HK-2 (cell line): ENCODE measurements around the gene DIRAS1.

Experiments
- DNase-seq: peaks from one replicate; pipeline ENCODE4 v3.0.0-alpha.2; 2018; ENCODE audit not compliant: unreplicated experiment

DIRAS1 gene

GRCh38 chr19:2755448-2755705 is 34.2 kb upstream of the DIRAS1 start:
- no peak for DNase-seq

- DNase-seq, result no peak
These were observed 33.7 kb upstream of the DIRAS1 start for GRCh38 chr19:2754659-2755447.

DNA sequence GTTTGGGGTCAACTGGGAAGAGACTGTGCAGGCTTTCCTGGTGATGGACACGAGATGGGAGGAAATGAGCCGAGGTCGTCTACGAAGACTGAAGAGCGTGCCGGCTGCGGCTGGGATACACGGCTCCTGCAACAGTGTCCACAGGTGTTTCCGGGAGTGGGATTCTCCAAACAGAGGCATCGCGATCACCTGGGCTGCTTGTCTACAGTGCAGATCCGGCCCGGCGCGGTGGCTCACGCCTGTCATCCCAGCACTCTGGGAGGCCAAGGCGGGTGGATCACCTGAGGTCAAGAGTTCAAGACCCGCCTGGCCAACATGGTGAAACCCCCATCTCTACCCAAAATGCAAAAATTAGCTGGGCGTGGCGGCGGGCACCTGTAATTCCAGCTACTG is 30.3 kb upstream of the DIRAS1 start:
- no peak for DNase-seq

- DNase-seq, result no peak
These were observed 29.8 kb upstream of the DIRAS1 start for GRCh38 chr19:2750808-2751437.

DNA sequence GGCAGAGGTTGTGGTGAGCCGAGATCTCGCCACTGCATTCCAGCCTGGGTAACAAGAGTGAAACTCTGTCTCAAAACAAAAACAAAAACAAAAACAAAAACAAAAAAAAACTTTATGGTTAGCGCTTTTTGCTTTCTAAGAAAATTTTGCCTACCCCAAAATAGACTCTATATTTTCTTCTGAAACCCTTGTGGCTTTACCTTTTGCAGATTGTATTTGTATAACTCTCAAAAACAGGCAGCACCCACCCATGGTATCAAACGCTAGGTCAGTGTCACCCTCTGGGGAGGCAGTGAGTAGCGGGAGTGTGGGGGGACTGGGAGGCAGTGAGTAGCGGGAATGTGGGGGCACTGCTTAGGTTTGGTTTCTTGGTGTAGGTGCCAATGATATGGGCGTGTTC is 26.2 kb upstream of the DIRAS1 start:
- no peak for DNase-seq

DNA sequence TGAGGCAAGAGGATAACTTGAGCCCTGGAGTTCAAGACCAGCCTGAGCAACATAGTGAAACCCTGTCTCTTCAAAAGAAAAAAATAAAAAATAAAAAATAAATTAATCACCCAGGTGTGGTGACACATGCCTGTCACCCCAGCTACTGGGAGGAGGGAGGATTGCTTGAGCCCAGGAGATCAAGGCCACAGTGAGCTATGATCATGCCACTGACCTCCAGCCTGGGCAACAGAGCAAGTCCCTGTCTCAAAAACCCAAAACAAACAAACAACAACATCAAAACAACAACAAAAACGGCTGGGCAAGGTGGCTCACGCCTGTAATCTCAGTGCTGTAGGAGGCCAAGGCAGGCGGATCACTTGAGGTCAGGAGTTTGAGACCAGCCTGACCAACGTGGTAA is 22.9 kb upstream of the DIRAS1 start:
- DNase-seq, result no peak

DNA sequence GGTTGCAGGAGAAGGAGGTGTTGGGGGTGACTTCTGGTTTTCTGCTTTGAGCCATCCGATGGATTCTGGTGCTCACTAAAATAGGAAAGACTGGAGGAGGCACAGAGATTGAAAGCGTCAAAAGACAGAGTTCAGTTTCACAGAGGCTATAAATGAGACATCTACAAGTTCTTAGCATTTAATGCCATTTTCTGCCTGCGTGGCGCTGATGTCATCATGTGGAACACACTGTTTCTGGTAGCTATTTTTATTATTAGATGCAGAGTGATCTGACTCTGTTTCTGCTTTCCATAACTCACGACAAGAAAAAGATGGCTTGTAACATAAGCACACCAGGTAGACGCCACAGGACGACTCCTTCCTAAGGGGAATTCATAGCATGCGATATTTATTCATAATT is 21.9 kb upstream of the DIRAS1 start:
- DNase-seq, result no peak

DNA sequence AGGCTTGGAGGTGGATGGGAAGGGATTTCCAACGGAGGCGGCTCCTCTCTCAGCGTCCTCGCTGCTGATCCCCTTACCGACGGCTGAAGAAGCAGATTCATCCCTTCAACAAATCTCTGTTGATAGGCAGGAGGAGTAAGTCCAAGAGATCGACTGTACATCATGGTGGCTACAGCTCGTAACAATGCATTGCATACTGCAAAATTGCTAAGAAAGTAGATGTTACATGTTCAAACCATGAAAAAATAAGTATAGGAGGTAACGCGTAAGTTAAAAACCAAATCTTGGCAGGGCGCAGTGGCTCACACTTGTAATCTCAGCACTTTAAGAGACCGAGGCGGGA is 19.1 kb upstream of the DIRAS1 start:
- DNase-seq, result no peak

GRCh38 chr19:2739602-2740313 is 18.6 kb upstream of the DIRAS1 start, which contains the start of gene SLC39A3:
Gene SLC39A3, minus strand, starts transcription at chr19:2740017. Its CDS starts 2,760 bp downstream, at chr19:2737257.
- DNase-seq, result peak; percentile 100

- no peak for DNase-seq
These were observed 15.5 kb upstream of the DIRAS1 start for GRCh38 chr19:2736550-2737190.

- DNase-seq, result no peak
These were observed 14.2 kb upstream of the DIRAS1 start for GRCh38 chr19:2735374-2735773.

GRCh38 chr19:2734589-2735288 is 13.6 kb upstream of the DIRAS1 start:
- DNase-seq, result no peak

DNA sequence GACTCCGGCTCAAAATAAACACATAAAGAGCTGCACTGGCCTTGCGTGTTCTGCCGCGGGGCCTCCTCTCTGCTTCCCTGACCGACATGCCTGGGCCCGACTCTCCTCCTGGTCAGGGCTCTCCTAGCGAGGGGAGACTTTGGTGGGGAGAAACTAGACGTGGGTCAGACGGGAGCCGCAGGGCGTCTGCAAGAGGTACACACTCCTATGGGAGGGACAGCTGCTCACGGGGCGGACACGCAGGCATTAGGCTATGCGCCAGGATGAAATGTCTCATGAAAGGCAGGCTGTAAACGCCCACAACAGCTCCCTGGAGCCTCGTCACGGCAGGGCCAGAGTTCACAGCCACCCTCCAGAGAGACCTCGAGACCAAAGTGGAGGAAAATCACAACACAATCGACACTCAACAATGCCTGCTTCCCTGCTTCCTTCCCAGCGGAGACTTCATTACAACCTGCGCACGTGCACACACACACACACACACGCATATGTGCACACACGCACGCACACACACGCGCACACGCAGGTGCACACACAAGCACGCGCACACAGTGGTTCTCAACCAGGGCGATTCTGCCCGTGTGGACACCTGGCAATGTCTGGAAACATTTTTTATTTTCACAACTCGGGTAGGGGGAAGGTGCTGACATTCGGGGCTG is 12.9 kb upstream of the DIRAS1 start:
- DNase-seq, result no peak

DNA sequence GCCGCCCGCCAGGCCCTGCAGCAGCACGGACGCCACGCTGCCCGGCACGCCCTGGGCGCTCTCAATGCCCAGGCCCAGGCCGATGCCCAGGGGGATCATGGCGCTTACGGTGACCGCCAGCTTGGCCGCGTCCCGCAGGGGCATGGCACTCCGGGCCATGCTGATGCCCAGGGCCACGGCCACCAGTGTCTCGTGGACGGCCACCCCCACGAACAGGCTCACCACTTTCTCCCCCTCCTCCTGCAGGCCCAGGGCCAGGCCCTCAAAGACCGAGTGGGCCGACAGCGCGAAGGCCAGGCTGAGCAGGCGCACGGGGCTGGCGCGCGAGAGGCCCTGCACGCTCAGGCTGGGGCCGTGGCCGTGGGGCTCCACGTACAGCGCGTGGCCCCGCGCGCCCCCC is 11.7 kb upstream of the DIRAS1 start:
- DNase-seq, result no peak

GRCh38 chr19:2732157-2732725 is 11.1 kb upstream of the DIRAS1 start:
- DNase-seq, result no peak

- no peak for DNase-seq
These were observed 10.2 kb upstream of the DIRAS1 start for GRCh38 chr19:2731181-2731995.

DNA sequence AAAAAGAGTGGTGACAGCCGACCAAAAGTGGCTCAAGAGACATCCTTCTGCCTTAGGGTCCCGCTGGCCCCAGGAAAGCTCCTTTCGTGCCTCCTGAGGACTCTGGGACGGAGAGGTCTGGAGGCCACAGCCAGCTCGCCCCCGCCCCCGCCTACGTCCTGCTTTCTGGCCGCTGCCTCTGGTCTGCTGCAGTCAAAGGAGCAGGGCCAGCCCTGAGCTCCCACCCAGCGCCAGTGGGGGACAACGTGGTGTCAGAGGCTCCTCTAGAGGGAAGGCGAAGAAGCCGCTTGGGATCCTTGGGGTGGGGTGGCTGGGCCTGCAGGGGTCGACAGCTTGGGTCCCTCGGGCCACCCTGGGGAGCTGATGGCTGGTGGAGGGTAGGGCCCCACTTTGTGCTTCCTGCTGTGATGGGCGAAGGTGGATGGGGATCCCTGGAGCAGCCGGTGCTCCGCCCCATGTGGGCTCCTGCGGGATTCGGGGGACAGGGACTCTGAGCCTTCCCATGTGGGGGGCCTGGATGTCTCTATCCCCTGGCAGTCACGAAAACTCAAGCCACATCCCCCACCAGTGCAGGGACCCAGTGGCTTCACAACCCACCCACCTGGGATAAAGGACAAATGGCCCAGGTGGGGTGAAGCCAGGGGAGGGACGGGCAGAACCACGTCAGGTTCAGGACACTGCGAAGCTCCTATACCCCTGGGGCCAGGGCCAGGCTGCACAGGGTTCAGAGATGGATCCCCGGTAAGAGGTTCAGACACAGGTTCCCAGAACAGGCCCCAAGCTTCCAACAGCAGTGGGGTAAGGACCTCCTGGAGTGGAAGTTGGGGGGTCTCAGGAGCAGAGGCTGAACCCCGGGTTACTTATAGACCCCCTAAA is 9.0 kb upstream of the DIRAS1 start:
- DNase-seq, result no peak

DNA sequence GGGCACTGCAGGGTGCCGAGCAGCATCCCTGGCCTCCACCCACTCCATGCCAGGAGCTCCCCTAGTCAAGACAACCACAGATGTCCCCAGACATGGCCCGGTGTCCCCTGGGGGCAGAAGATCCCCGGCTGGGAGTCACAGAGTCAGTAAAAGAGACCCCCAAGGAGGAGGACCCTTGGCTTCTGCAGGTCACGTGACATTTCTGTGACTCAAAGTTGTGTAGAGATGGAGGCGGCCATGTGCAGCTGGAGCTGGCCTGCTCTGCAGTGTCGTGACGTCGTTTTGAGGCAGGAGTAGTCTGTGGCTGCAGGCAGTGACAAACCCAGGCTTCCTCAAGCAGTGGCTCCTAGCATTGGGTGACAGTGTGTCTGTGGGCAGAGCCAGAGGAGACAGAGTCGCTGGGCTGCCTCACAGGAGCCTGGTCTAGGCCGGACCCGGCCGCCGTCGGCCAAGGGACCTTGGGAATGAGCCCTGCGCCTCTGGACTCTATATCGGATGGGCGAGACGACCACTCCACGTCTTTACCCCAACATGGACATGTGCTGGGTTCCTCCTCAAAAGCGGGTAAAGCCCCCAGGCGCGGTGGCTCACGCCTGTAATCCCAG is 7.7 kb upstream of the DIRAS1 start:
- no peak for DNase-seq

GRCh38 chr19:2727640-2727944 is 6.4 kb upstream of the DIRAS1 start:
- no peak for DNase-seq
